Mammary epithelial cell (primary cell): ENCODE data around the gene C1GALT1.

Source experiments
- CTCF ChIP-seq, 2 donors: IDR thresholded peaks in 1 of 2; conservative IDR thresholded peaks in 1 of 2; 2 replicates each; pipeline ENCODE4 v1.5.1; 2011 to 2012; ENCODE audit warnings: inconsistent platforms in 2 of 2, low read length in 2 of 2, mild to moderate bottlenecking in 2 of 2, control low read depth in 1 of 2, low read depth in 1 of 2; ENCODE audit not compliant: insufficient read depth in 1 of 2; ENCODE audit errors: extremely low read depth in 1 of 2
- EZH2 ChIP-seq: IDR thresholded peaks from 2 replicates; pipeline ENCODE4 v1.6.1; 2012; ENCODE audit warnings: low read length, inconsistent platforms, borderline replicate concordance

- no peak for TF ChIP-seq CTCF (conservative IDR thresholded peaks at IDR 0.05 in 1 of 2, IDR thresholded peaks at IDR 0.05 in 1 of 2; ENCODE audit: extremely low read depth in 1 of 2, insufficient read depth in 1 of 2, low read depth in 1 of 2, low read length in 2 of 2)
- no peak for TF ChIP-seq EZH2
Measured at GRCh38 chr7:7256731-7257274, 74.5 kb downstream of the C1GALT1 start.
